CD4-positive, alpha-beta T cell treated with Interleukin-6 for 4 hours (primary cell): ENCODE results near the gene SH3GL2.
"Not testable (repeated sequence)": the region's sequence is repeated elsewhere in the genome, so short reads cannot be mapped to it uniquely, and the experiment has no call there.

Source experiments
- DNase-seq: peaks from one replicate; pipeline ENCODE4 v3.0.0-alpha.2; 2020; ENCODE audit warnings: mixed read lengths

Gene SH3GL2

GRCh38 chr9:17761984-17762676, 183.3 kb downstream of the SH3GL2 start:
- DNase-seq: no peak

GRCh38 chr9:17764306-17764705, 185.4 kb downstream of the SH3GL2 start:
- no peak for DNase-seq

- not testable (repeated sequence) for DNase-seq
These were observed 186.3 kb downstream of the SH3GL2 start for GRCh38 chr9:17765131-17765530.

GRCh38 chr9:17772223-17772622, 193.4 kb downstream of the SH3GL2 start:
- DNase-seq: no peak

GRCh38 chr9:17775656-17776055, 196.8 kb downstream of the SH3GL2 start:
- no peak for DNase-seq

GRCh38 chr9:17776735-17777134, 197.9 kb downstream of the SH3GL2 start:
- no peak for DNase-seq

- no peak for DNase-seq
These were observed 198.6 kb downstream of the SH3GL2 start for GRCh38 chr9:17777465-17777864.

GRCh38 chr9:17782430-17783149, 203.7 kb downstream of the SH3GL2 start:
- DNase-seq: no peak

GRCh38 chr9:17783227-17783626, 204.4 kb downstream of the SH3GL2 start:
- no peak for DNase-seq

- DNase-seq: no peak
These were observed 210.4 kb downstream of the SH3GL2 start for GRCh38 chr9:17789316-17789715.

- no peak for DNase-seq
These were observed 215.1 kb downstream of the SH3GL2 start for GRCh38 chr9:17793713-17794622.

GRCh38 chr9:17795744-17796143, 216.9 kb downstream of the SH3GL2 start:
- DNase-seq: no peak

GRCh38 chr9:17799369-17799768, 220.5 kb downstream of the SH3GL2 start:
- no peak for DNase-seq

GRCh38 chr9:17800418-17800817, 221.6 kb downstream of the SH3GL2 start:
- DNase-seq: no peak

- no peak for DNase-seq
These were observed 223.5 kb downstream of the SH3GL2 start for GRCh38 chr9:17802249-17802857.

GRCh38 chr9:17807613-17808282, 228.9 kb downstream of the SH3GL2 start:
- no peak for DNase-seq

GRCh38 chr9:17810317-17810716, 231.5 kb downstream of the SH3GL2 start:
- DNase-seq: no peak

- DNase-seq: peak; percentile 7
These were observed 232.1 kb downstream of the SH3GL2 start for GRCh38 chr9:17810728-17811571.

- no peak for DNase-seq
These were observed 234.9 kb downstream of the SH3GL2 start for GRCh38 chr9:17813798-17814197.

- DNase-seq: no peak
These were observed 237.7 kb downstream of the SH3GL2 start for GRCh38 chr9:17816431-17817027.

- DNase-seq: no peak
These were observed 245.3 kb downstream of the SH3GL2 start for GRCh38 chr9:17824191-17824590.
